ENCODE measurements around the gene CRABP1.
A peak's percentile ranks its signal among the peaks of the same experiment; 100 is the strongest.

The CRABP1 gene

DNA sequence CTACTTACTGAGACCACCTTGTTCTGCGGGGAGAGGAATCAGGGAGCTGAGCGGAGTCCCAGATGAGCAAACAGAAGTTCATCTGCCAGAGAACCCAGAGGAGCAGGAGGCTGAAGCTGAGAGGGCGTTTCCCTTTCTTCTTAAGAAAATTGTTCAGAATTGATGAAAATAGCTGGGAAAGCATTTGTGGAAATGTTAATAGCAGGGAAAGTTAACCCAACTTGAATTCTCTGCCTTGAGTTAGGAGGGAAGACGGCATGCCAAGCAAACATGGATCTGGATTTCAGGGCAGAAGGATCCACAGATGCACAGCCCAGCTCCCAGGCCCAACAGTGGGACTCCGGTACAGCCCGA, 23.2 kb downstream of the CRABP1 start:
- CTCF ChIA-PET, result no interaction called here
- POLR2A ChIA-PET, result no interaction called here
- no peak for TF ChIP-seq LEF1 (IDR thresholded peaks at IDR 0.05; ENCODE audit: borderline replicate concordance)
- TF ChIP-seq TARDBP (IDR thresholded peaks at IDR 0.05), result no peak
- no peak for TF ChIP-seq ZNF384 (IDR thresholded peaks at IDR 0.05)
- TF ChIP-seq FOXA1 (IDR thresholded peaks at IDR 0.05), result no peak
- no peak for TF ChIP-seq CTBP1 (IDR thresholded peaks at IDR 0.05; ENCODE audit: borderline replicate concordance)
- no peak for TF ChIP-seq NFRKB (IDR thresholded peaks at IDR 0.05)
- TF ChIP-seq FOXM1 (IDR thresholded peaks at IDR 0.05; ENCODE audit: borderline replicate concordance), result no peak
- TF ChIP-seq SUZ12 (IDR thresholded peaks at IDR 0.05), result no peak
- TF ChIP-seq L3MBTL2 (conservative IDR thresholded peaks at IDR 0.05), result no peak
- no peak for TF ChIP-seq HDGF (IDR thresholded peaks at IDR 0.05; ENCODE audit: borderline replicate concordance)
- no peak for DNase-seq (ENCODE audit: extremely low spot score)

DNA sequence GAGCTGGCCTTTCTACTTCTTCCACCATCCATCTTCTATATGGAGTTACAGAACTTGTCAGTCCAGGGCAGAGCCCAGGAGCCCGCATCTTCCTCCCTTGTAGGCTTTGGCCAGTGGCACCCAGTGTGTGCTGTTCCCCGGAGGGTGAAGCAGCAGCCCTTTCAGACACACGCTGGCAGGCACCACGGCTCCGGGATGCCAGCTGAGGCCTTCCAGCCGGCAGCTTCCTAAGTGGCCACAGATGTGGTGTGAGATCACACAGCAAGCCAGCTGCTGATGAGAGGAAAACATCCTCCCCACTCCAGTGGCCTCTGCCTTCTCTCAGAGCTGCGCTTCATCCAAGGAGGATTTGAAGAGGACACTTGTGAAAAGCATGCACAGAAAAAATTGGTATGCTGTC, 24.1 kb downstream of the CRABP1 start:
- ChIA-PET CTCF (interaction anchor here (1.1 kb wide), 1 partner anchor 59 kb away, joined by 3 read pairs; no protein-coding TSS in a partner anchor), POLR2A (no interaction called here)
- DNase-seq (ENCODE audit: extremely low spot score), result no peak
- TF ChIP-seq ELF4 (IDR thresholded peaks at IDR 0.05) (no peak), SUZ12 (IDR thresholded peaks at IDR 0.05) (no peak), L3MBTL2 (conservative IDR thresholded peaks at IDR 0.05) (no peak), ARNT (IDR thresholded peaks at IDR 0.05) (no peak), NFRKB (IDR thresholded peaks at IDR 0.05) (no peak), FOXK2 (IDR thresholded peaks at IDR 0.05) (no peak), CTBP1 (IDR thresholded peaks at IDR 0.05; ENCODE audit: borderline replicate concordance) (no peak), LEF1 (IDR thresholded peaks at IDR 0.05; ENCODE audit: borderline replicate concordance) (no peak), FOXM1 (IDR thresholded peaks at IDR 0.05; ENCODE audit: borderline replicate concordance) (no peak), ZNF384 (IDR thresholded peaks at IDR 0.05) (no peak), TARDBP (IDR thresholded peaks at IDR 0.05) (no peak), BHLHE40 (IDR thresholded peaks at IDR 0.05; ENCODE audit: borderline replicate concordance) (no peak)
- TF ChIP-seq, protein P1, sequence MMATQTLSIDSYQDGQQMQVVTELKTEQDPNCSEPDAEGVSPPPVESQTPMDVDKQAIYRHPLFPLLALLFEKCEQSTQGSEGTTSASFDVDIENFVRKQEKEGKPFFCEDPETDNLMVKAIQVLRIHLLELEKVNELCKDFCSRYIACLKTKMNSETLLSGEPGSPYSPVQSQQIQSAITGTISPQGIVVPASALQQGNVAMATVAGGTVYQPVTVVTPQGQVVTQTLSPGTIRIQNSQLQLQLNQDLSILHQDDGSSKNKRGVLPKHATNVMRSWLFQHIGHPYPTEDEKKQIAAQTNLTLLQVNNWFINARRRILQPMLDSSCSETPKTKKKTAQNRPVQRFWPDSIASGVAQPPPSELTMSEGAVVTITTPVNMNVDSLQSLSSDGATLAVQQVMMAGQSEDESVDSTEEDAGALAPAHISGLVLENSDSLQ (IDR thresholded peaks at IDR 0.05), result no peak

DNA sequence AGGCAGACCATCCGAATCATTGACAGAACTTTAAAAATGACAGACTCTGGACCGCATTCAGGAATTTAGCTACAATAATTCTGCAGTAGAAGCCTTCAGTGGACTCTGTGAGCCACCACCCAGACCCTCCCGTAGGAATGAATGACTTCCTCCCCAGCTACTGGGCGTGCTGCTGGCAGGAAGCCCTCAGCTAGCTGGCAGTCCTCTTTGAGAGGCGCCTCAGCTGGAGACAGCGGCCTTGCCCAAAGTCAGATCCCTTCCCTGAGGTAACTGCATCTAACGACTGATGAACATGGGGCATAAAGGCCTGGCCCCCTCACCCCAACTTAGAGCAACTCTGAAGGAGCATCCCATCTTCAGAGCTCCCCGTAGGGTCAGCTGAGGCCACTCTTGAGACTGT, 25.8 kb downstream of the CRABP1 start:
- ChIA-PET CTCF (no interaction called here), POLR2A (interaction anchor here (0.7 kb wide), 1 partner anchor 66 kb away, joined by 3 read pairs; the partner anchor contains the start of gene SKIC8)
- no peak for DNase-seq (ENCODE audit: extremely low spot score)
- TF ChIP-seq LEF1 (IDR thresholded peaks at IDR 0.05; ENCODE audit: borderline replicate concordance) (no peak), SP1 (IDR thresholded peaks at IDR 0.05) (no peak), SUZ12 (IDR thresholded peaks at IDR 0.05) (no peak), BHLHE40 (IDR thresholded peaks at IDR 0.05; ENCODE audit: borderline replicate concordance) (no peak), NFRKB (IDR thresholded peaks at IDR 0.05) (no peak), ZNF384 (IDR thresholded peaks at IDR 0.05) (no peak), TARDBP (IDR thresholded peaks at IDR 0.05) (no peak), L3MBTL2 (conservative IDR thresholded peaks at IDR 0.05) (no peak), CTBP1 (IDR thresholded peaks at IDR 0.05; ENCODE audit: borderline replicate concordance) (no peak), HDGF (IDR thresholded peaks at IDR 0.05; ENCODE audit: borderline replicate concordance) (no peak), ARNT (IDR thresholded peaks at IDR 0.05) (no peak)
- TF ChIP-seq, protein P1 (IDR thresholded peaks at IDR 0.05), result no peak

DNA sequence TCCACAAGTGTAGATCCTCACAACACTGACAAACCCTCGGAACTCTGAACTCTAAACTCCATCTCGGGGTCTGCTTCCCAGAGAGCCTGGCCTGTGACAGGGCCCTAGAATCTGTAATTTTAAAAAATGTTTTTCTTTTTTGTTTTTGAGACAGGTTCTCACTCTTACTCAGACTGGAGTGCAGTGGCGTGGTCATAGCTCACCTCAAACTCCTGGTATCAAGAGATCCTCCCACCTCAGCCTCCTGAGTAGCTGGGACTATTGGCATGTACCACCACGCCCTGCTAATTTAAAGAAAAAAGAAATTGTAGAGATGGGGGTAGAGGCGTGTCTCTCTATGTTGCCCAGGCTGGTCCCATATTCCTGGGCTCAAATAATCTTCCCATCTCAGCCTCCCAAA, 26.2 kb downstream of the CRABP1 start:
- ChIA-PET CTCF (no interaction called here), POLR2A (no interaction called here)
- no peak for TF ChIP-seq FOXM1 (IDR thresholded peaks at IDR 0.05; ENCODE audit: borderline replicate concordance)
- TF ChIP-seq, protein P1 (IDR thresholded peaks at IDR 0.05), result no peak
- DNase-seq (ENCODE audit: extremely low spot score), result no peak

DNA sequence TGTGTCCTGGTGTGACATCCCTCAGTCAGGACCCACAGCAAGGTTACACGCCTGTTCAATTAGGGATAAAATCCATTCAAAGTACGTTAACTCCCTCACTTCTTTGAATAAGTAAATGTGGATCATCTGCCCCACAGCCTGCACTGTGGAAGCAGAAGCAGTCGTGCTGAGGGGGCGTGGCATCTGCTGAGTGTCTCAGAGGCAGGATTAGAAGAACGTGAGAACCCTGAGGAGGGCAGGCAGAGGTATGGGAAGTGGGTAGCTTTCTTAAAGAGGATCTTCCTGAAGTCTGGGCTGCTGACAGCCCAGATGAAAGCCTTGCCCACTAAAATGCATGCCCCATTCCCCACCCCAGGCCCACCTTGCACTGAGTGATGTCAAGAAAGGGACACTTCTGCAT, 28.5 kb downstream of the CRABP1 start:
- DNase-seq (ENCODE audit: extremely low spot score), result peak; percentile 39
- CTCF ChIA-PET, result no interaction called here
- POLR2A ChIA-PET, result interaction anchor here (1.2 kb wide), 1 partner anchor 70 kb away, joined by 3 read pairs; the partner anchor contains the start of gene IREB2
- no peak for TF ChIP-seq ARNT (IDR thresholded peaks at IDR 0.05)
- no peak for TF ChIP-seq BHLHE40 (IDR thresholded peaks at IDR 0.05; ENCODE audit: borderline replicate concordance)
- TF ChIP-seq L3MBTL2 (conservative IDR thresholded peaks at IDR 0.05), result no peak
- no peak for TF ChIP-seq SP1 (IDR thresholded peaks at IDR 0.05)
- TF ChIP-seq LEF1 (IDR thresholded peaks at IDR 0.05; ENCODE audit: borderline replicate concordance), result no peak
- TF ChIP-seq HDGF (IDR thresholded peaks at IDR 0.05; ENCODE audit: borderline replicate concordance), result no peak
- no peak for TF ChIP-seq FOXM1 (IDR thresholded peaks at IDR 0.05; ENCODE audit: borderline replicate concordance)
- TF ChIP-seq SUZ12 (IDR thresholded peaks at IDR 0.05), result no peak
- no peak for TF ChIP-seq TARDBP (IDR thresholded peaks at IDR 0.05)
- TF ChIP-seq ZNF384 (IDR thresholded peaks at IDR 0.05), result no peak
- TF ChIP-seq, protein P1 (IDR thresholded peaks at IDR 0.05), result no peak
- TF ChIP-seq FOXA1 (IDR thresholded peaks at IDR 0.05), result no peak
- no peak for TF ChIP-seq FOXK2 (IDR thresholded peaks at IDR 0.05)
- no peak for TF ChIP-seq CTBP1 (IDR thresholded peaks at IDR 0.05; ENCODE audit: borderline replicate concordance)
- TF ChIP-seq NFRKB (IDR thresholded peaks at IDR 0.05), result no peak
- TF ChIP-seq ELF4 (IDR thresholded peaks at IDR 0.05), result no peak

DNA sequence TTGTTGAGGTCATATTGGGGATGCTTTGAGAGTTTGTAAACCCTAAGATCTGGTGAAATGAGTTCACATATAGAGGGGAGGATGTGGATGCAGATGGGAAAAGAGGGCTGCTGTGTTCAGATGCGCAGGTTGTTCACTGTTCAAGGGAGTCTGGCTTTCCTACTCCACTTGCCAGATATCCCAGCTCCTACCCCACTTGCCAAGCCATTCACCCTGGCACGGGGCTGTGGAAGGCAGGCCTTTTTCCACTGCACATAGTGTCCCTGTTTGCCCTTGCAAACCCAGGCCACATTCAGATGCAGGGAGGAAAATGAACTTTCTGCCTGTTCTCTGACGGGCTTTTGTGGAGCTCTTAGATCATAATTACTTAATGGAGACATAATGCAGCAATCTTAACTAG, 29.0 kb downstream of the CRABP1 start:
- TF ChIP-seq ELF4 (IDR thresholded peaks at IDR 0.05), result no peak
- TF ChIP-seq FOXK2 (IDR thresholded peaks at IDR 0.05), result no peak
- ChIA-PET POLR2A (interaction anchor here (1.2 kb wide), 1 partner anchor 69 kb away, joined by 3 read pairs; the partner anchor contains the start of gene IREB2), CTCF (no interaction called here)
- DNase-seq (ENCODE audit: extremely low spot score), result no peak
